HG02642 (cell line): ENCODE results near the gene GID4.
"Not testable (repeated sequence)": the region's sequence is repeated elsewhere in the genome, so short reads cannot be mapped to it uniquely, and the experiment has no call there.

Source experiments
- ATAC-seq: cut with Tn5 transposase; IDR thresholded peaks from one replicate; pipeline ENCODE4 v1.9.1; 2021; ENCODE audit warnings: mild to moderate bottlenecking; ENCODE audit not compliant: unreplicated experiment, poor library complexity

The GID4 gene

DNA sequence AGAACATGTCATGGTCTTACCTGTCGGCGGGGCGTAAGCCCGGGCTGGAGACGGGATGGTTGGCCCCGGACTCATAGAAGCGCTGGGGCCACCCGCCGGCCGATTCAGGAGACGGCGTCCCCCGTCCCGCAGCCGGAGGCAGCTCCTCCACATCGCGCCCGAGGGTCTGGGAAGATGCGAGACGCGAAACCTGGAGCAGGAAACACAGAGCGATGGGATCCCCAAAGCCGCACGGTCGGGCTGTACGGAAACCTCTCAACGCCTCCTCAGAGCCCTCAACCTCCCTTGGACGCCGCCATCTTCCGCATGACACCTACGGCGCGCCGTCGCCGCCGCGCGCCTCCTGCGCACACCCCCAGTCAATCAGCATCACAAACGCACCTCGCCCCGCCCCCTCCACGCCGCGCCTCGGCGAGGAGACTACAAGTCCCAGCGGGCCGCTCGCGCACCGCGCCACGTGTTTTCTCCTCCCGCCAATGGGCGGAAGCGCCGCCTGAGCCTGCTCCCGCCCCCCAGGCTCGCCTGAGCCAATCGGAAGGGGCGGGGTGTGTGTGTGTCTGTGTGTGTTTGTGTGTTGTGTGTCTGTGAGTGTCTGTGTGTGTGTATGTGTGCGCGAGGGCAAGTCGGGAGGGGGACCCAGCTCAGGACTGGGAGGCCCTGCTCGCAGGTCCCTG is at the start of gene GID4, which contains the start of gene ATPAF2:
GID4 (plus strand) TSS at position 548 of the 674 bp plus-strand sequence; CDS start at position 605, 57 bp downstream.
ATPAF2 (minus strand) TSS at position 308 of the 674 bp plus-strand sequence; CDS start at position 153, 155 bp downstream.
- ATAC-seq, result peak; percentile 90

DNA sequence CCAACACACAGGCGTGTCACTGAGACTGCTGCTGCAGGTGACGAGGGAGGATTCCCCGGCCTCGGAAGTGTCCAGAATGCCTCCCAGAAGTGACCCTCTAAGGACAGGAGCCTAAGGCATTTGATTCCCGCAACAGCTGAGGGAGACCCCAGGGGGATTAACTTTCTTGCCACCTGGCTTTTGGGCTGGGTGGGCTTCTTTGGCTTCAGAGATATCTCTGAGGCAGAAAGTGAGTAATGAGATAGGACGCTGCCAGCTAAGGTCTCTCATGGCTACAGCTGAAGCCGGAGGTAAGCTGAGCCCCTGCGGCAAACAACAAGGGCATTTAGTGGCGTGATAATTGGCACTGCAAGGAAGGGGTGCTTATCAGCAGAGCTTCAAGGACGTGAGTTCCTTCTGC is 49.6 kb upstream of the GID4 start:
- ATAC-seq, result no peak

DNA sequence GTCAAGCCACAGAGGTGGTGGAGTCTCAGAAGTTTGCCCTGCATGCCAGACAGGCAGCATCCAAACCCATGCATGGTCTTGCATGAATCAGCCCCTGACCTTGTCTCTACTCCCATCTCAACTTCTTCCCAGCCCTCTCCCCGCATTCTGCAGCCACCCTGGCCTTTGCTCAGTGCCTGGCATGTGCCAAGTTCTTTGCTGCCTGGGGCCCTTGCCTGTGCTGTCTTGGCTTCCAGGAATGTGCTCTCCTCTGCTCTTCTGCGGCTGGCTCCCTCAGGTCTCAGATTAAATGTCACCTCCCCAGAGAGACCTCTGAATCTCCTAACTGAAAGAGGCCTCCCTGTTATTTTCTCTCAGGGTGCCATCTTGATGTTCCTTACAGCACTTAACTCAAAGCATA is 48.9 kb upstream of the GID4 start:
- ATAC-seq, result no peak

DNA sequence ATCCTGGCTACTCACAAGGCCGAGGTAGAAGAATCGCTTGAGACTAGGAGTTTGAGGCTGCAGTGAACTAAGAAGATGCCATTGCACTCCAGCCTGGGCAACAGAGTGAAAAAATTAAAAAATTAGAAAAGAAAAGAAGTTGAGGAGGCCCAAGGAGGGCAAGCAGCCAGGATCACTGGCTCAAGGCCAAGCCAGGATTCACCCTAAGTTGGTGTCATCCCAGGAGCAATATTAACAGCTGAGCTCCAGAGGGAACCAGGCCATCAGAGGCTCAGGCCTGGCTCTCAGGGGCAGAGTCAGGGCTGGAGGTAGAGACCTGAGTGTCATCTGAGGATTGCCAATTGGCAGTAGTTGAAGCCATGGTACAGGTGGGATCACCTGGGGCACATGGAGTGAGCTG is 45.8 kb upstream of the GID4 start:
- ATAC-seq, result no peak

DNA sequence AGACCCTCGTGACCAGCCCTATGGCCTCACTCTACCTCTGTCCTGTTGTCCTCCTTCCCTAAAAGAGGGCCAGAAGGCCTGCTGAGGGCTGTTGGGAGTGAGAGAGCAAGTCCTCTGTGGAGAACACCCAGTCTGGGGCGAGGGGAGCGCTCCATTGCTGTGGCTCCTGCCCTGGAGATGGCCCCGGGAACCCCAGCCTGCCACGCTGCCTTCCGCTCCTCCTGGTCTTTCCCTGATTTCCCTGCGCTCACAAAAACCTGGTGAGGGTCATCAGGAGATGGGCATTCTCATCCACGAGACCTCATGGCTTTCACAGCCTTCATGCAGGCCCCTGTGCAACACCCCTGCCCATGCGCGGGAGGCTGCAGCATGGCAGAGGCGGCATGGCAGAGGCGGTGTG is 45.4 kb upstream of the GID4 start:
- no peak for ATAC-seq

DNA sequence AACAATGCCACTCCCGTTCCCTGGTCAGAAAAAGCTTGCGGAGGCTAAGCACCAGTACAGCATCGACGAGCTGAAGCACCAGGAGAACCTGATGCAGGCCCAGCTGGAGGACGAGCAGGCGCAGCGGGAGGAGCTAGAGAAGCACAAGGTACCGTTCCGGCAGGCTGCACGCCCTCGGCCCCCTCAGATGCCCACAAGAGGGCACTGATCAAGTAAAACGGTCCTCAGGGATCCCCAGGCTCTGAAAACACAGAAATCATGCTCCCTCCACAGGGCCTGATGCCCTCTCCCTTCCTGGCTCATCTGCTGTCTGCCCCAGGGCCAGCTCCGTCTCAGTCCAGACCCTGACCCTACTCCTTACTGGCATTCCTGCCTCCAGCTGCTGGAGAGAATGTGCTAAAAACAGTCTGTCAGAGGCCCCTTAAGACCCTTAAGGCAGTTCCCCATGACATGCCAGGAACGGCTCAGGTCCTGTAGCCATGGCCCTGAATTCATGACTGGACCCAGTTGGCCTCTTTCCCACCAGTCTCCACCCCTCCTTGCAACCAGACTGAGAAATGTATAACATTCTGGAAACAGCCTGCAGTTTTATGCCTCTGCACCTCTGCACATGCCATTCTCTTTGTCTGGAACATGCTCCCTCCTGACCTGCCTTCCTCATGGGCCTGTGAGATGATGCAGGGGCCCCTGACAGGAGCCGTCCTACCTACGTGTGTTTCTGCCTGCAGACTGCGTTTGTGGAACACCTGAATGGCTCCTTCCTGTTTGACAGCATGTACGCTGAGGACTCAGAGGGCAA is 44.7 kb upstream of the GID4 start:
- ATAC-seq, result no peak

DNA sequence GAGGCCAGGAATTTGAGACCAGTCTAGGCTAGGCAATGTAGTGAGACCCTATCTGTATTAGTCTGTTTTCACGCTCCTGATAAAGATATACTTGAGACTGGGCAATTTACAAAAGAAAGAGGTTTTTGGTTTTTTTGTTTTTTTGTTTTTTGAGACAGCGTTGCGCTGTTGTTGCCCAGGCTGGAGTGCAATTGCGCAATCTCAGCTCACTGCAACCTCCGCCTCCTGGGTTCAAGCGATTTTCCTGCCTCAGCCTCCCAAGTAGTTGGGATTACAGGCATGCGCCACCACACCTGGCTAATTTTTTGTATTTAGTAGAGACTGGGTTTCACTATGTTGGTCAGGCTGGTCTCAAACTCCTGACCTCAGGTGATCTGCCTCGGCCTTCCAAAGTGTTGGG is 43.3 kb upstream of the GID4 start:
- ATAC-seq, result not testable (repeated sequence)

DNA sequence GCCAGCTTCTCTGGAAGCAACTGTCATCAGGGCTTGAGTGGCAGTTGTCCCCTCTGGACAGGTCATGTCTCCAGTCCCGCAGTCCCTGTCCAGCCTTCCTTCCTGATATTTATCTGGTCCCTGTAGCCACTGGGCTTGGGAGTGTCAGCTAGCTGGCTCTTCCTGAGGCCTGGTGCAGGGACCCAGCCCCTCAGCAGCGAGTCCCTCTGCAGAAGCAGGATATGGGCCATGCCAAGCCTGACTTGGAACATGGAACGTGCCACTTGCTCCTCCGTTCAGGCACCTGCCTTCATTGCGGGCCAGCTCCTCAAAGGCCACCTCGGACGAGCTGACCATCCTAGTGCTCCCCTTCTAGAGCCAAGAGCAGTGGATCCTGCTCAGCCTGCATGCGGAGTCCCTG is 40.3 kb upstream of the GID4 start:
- ATAC-seq, result no peak

DNA sequence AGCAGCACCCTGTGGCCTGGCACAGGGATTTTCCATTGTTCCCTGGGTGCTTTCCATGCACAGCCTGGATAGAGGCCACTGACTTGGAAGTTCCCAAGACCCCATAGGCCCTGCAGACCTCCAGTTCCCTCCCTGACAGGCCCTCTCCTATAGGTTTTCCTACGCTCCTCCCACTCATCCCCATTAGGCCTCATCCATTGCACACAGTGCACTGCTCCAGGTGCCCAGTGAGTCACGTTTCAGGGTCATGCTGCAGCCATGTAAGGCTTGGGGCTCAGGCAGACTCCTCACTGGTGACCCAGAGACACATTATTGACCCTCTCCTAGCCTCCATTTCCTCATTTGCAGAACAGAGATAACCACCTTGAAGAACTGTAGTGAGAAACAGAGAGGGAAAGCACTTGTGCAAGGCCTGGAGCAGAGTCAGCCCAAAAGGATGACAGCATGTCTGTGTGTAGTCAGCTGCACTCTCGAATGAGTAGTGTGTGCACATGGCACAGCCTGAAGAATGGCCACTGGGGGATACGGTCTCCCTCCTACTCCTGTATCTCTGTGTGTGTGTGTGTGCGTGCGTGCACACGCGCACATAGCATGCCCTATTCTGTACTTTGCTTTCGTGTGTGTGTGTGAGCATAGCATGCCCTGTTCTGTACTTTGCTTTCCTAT is 39.7 kb upstream of the GID4 start:
- no peak for ATAC-seq

DNA sequence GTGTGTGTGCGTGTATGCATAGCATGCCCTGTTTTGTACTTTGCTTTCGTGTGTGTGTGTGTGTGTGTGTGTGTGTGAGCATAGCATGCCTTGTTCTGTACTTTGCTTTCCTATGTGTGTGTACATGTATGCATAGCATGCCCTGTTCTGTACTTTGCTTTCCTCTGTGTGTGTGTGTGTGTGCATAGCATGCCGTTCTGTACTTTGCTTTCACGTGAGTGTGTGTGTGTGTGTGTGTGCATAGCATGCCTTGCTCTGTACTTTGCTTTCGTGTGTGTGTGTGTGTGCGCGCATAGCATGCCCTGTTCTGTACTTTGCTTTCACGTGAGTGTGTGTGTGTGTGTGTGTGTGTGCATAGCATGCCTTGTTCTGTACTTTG is 39.2 kb upstream of the GID4 start:
- no peak for ATAC-seq

DNA sequence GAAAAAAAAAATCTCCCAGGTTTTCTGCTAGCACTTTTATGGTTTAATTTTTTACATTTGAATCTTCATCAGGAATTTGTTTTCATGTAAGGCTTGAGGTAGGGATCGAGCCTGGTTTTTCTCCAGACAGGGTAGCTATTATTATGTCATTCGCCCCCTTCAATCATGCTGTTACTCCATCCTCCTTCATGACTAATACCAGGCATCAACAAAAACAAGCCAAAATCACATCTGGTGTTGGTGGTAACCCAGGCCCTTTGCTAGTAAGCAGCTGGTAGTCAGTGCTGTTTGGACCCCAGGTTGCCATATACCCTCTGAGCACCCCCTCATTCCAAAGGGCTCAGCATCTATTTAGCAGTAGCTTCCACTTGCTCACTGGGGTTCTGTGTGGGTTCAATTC is 37.0 kb upstream of the GID4 start:
- ATAC-seq, result no peak

DNA sequence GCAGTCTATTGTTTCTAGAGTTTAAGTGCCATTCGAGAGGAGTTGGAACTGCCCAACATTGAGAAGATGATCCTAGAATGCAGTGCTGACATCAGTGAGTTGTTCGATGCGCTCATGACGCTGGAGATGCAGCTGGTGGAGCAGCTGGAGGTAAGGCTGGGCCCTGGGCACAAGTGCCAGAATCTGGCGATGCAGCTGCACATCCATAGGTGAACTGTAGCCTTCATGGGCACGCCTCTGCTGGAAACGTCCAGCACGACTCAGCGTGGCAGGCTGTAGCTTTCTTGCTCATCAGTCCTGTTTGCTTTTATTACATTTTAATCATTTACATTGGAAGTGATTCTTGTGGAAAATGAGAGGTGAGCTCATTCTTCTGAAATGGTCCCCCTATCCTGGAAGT is 34.9 kb upstream of the GID4 start:
- ATAC-seq, result no peak

DNA sequence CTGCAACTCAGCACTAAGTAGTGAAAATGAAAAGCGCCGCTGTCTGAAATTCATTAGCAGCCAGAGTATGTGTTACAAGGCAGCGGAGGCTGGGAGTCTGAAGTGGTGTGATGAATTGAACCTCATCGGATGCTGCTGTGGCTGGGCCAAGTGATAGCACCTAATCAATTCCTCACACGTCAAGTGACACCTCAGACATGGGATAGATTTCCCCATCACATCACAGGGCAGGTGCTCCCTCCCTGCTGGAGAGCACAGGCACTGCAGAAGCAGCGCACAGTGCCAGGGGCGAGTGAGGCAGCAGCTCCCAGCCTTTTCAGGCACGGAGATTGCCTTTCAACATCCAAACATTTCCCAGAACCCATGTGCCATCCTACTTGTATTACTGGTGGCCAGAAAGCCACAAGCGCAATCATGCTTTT is 34.3 kb upstream of the GID4 start:
- ATAC-seq, result no peak

DNA sequence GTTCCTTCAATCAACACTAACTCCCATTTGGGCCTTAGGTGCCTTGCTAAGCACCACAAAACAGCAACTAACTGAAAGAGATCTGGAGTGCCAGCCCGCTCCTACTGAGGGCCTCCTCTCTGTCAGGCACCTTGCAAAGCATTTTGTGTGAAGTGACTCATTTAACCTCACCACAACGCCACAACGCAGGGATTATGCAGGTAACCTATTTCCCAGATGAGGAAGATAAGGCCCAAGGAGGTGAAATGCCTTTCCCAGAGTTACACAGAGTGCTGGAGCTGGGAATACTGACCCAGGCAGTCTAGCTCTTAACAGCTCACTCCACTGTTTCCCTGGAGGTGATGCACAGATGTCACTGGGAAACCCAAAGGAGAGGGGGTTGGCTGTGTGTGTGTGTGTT is 33.7 kb upstream of the GID4 start:
- ATAC-seq, result no peak

DNA sequence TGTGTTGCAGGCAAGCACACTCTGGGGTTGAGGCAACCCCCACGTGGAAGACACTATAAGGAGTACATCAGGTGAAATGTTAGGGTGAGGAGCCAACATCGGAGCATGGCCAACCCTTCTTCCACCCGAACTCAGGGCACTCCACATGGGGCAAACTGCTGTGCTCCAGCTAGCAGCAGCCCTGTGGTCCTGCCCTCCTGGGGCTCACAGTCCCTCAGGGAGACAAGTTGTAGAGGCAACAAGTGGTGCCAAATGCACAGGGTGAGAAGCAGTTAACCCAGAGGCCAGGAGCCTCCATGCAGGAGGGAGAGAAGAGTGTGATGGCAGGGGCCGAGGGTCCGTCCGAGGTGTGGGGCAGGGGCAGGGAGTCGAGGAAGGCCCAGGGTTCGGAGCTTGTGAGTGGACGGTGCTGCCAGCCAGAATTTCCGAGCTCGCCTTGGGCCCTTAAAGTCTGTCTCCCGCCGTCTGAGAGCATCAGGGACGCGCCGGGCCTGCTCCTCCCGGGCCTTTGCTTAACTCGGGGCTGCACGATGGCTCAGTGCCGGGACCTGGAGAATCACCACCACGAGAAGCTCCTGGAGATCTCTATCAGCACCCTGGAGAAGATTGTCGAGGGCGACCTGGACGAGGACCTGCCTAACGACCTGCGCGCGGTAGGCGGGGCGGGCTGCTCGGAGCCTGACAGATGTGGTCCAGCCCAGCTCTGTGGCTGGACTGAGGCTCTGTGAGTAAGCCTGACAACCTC is 32.5 kb upstream of the GID4 start:
- ATAC-seq, result no peak

DNA sequence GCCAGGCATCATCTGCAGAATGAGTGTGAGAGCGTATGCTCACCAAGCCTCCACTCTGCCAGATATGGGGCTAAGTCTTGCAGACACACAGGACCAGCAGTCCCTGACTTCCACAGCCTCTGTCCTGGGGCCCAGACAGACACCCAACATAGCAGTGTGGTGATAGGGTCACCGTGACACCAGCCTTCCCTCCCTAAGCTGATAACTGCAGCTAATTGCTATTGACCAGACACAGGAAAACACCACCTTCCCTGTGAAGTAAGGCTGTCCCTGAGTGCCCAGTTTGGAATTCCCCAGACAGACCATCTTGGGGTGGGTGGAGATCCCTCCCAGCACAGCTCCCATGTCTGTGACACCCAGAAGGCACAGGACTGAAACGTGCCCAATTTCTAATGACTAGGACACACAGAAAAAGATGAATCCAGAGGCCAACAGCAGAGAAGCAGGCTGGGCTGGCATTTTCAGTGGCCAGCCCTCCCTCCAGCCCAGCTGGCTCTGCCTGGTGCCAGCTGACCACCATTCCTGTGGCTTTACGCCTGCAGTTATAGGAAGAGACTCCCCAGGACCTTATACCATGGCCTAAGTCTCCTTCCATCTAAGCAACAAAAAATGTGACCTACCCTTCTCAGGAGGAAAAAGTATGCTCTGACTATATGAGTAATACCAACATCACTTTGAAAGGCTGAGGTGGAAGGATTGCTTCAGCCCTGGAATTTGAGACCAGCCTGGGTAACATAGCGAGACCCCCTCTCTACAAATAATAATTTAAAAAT is 30.5 kb upstream of the GID4 start:
- ATAC-seq, result no peak

DNA sequence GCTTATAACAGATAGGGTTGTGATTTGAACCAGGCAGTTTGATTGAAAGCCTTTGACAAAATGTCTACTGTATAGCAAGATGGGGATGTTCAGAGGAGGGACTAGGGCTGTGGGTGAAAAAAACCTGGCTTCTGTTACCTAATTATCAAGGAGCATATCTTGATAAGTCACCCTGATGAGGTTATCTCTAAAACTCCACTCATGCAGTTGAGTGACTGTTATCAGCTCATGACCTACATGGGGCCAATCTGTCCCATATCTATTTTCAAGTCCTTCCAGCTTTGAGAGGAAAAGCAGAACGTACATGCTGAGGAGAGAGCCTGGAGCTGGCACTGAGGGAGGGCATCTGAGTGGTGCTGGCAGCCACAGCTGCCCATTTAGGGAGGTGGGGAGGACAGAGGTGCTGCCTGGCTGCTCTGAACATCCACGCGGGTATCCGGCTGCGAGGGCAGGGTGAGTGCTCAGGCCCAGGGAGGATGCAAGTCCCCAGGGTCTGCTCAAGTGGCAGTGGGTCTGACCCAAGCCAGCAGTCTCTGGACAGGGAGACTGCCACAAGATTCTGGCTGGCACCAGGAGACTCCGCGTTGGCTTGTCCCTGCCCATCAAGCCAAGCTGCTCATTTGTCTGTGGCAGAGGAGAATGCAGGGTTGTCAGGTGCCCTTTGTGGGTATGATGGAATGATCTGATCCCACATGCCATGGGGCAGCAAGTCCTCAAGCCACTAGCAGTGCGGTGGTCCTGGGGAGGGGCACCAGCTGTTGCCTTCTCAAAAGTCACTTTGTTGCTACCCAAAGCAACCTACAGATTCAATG is 29.4 kb upstream of the GID4 start:
- ATAC-seq, result no peak

DNA sequence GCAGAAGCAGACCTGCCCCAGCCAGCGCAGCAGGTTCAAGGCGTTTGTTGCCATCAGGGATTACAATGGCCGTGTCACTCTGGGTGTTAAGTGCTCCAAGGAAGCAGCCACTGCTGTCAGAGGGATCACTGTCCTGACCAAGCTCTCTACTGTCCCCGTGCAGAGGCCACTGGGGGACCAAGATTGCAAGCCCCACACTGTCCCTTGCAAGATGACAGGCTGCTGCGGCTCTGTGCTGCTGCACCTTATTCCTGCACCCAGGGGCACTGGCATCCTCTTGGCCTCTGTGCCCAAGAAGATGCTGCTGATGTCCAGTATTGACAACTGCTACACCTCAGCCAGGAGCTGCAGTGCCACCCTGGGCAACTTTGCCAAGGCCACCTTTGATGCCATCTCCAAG is 27.9 kb upstream of the GID4 start:
- ATAC-seq, result no peak

DNA sequence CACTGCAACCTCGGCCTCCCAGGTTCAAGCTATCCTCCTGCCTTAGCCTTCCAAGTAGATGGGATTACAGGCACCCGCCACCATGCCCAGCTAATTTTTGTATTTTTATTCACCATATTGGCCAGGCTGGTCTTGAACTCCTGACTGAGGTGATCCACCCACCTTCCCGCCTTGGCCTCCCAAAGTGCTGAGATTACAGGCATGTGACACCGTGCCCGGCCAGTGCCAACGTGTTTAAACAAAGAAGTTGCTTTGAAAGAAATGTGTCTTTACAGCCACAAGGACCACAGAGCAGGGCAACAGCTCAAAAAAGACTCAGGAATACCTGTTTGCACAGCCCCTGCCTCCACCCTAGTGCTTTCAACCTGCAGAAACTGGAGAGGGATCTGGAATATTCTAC is 25.2 kb upstream of the GID4 start:
- ATAC-seq, result no peak
